ENCODE data around the gene TTLL7.
A peak's percentile ranks its signal among the peaks of the same experiment; 100 is the strongest.

Gene TTLL7

DNA sequence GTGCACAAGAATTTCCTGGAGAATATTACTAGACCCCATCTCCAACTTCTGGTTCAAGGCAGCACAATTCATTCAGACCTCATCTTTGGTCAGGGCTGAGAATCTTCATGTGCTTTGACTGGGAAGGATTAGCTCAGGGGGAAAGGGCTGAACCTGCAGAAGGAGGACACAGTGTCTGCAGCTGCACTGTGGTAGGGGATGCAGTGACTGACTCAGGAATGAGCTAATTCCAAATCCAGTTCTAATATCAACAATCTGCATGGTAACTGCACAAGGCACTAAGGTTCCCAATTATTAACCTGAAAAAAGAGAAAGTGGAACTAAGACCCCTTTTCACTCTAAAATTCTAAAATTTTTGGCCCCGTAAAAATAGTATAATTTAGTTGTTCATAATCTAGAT is 31.6 kb downstream of the TTLL7 start:
- Mint-ChIP-seq H3K4me1 (no peaks in the 10 kb centered on the region), H3K9me3 (no peaks in the 10 kb centered on the region), H3K27me3 (no peaks in the 10 kb centered on the region), H3K27ac (no peak overlapping the region), H3K36me3 (ENCODE audit: low read depth) (no peaks in the 10 kb centered on the region), H3K4me3 (no peak overlapping the region)
- DNase-seq (no peak), ATAC-seq (no peak)

DNA sequence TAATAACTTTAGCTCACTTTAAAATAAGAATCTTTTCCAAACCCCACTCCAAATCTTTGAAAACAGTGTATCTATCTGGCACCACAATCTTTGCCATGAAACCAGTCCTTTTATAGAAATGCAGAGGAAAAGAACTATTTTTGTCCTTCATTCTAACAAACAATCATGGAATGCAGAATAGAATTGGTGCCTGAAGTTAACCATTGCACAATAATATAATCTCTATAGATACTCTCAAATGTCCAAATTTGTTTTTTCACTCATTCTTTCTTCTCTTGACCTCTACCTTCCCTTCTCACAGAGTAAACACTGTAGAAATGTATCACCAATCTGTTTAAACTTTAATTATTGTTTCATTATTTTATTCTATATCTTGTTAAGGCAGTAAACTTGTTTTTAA is 34.8 kb downstream of the TTLL7 start:
- ATAC-seq: no peak
- Mint-ChIP-seq H3K4me1 (no peaks in the 10 kb centered on the region), H3K4me3 (no peak overlapping the region), H3K27me3 (no peaks in the 10 kb centered on the region), H3K36me3 (ENCODE audit: low read depth) (no peaks in the 10 kb centered on the region), H3K27ac (no peak overlapping the region), H3K9me3 (no peaks in the 10 kb centered on the region)
- no peak for DNase-seq

DNA sequence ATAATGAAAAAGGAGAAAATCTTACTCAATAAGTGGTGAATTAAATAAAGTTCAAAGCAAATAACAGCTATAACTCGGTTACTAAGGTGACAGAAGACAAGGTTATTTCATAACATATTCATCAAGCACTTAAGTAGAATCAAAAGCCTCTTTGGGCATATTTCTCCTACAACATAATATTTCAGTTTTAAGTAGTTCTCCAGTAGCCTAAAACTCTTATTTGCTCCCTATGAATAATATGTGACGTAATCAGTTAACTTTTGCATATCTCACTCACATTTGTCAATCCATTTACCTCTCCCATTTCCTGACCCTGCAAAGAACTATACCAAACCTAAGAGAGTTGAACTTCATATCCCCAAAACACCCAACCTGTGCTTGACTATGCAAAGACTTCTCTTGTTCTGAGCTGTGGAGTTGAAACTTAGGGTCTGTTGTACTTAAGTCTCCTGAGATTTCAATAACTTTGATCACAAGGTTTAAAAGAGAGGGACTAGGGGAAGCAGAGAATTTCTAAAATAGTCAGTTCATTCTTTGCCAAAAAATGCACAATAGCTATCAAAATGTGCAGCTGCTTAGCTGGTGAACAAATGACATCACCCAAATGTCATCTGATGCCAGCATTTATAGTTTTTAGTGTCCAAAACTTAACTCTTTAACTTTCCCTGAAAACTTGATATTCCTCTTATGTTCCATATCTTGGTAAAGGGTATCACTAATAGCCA is 37.2 kb downstream of the TTLL7 start:
- Mint-ChIP-seq H3K36me3 (ENCODE audit: low read depth) (no peaks in the 10 kb centered on the region), H3K27me3 (no peaks in the 10 kb centered on the region), H3K27ac (no peak overlapping the region), H3K4me3 (no peak overlapping the region), H3K9me3 (no peaks in the 10 kb centered on the region), H3K4me1 (no peaks in the 10 kb centered on the region)
- DNase-seq (no peak), ATAC-seq (no peak)

DNA sequence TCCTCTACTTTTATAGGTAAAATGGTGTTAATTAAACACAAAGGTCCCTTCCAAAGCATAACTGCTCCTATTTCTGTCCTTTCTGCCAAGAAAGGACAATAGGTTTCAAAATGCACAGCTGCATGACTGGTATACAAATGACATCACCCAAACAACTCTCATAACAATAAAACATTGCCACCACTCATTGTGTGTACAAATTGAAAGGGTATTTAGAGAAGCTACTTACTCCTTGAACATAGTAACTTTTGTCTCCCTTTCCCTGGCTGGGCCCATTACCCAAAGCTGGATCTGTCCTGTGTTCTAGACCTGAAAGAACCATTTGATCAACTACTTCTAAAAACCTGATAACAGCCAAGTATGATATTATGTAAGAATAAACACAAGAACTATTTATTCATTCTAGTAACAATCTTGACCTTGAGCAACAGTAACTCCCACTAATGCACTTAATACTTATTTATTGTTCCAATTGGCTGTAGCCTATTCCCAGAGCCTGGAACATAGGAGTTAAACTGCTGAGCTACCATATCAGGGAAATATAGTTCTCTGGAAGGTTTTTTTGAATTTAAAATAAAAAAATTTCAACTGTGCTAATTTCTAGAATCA is 38.2 kb downstream of the TTLL7 start:
- Mint-ChIP-seq H3K27me3 (no peaks in the 10 kb centered on the region), H3K27ac (no peak overlapping the region), H3K9me3 (no peaks in the 10 kb centered on the region), H3K4me3 (no peak overlapping the region), H3K36me3 (ENCODE audit: low read depth) (no peaks in the 10 kb centered on the region), H3K4me1 (no peaks in the 10 kb centered on the region)
- no peak for ATAC-seq
- DNase-seq: no peak

DNA sequence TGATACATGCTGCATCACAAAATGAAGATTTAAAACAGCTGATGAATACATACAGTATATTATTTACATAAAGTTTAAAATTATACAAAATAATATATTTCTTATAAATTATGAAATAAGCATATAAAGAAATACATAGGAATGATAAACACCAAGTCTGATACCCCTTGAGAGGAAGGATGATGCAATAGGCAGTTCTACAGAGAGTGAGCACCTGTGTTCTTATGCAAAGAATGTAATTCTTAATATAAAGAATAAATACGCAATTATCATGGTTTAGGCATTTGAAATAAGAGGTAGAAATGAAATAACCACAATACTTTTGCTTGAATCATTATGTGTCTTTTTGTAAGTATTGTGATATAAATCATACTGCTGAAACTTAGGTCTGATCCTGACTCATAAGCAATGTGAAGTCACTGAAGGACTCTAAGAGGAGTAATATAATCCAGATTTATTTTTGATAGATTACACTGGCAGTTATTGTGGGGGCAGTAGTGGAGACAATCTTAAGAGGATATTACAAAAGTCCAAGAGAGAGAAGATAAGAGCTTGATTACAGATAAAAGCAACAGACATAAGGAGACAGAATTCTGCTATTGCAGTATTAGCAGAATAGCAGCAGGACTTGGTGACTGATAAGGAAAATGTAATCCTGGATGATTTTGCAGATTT is 39.0 kb downstream of the TTLL7 start:
- no peak for DNase-seq
- no peak for ATAC-seq
- H3K27ac Mint-ChIP-seq: no peak overlapping the region

GRCh38 chr1:83958704-83959103 is 40.2 kb downstream of the TTLL7 start:
- DNase-seq: no peak
- Mint-ChIP-seq H3K27me3 (no peaks in the 10 kb centered on the region), H3K4me1 (no peaks in the 10 kb centered on the region), H3K27ac (no peak overlapping the region), H3K4me3 (no peak overlapping the region), H3K36me3 (ENCODE audit: low read depth) (no peaks in the 10 kb centered on the region), H3K9me3 (no peaks in the 10 kb centered on the region)
- no peak for ATAC-seq

More for the DNA sequence above, 39.0 kb downstream of the TTLL7 start:
- H3K9me3 Mint-ChIP-seq: no peaks in the 10 kb centered on the region
- H3K4me3 Mint-ChIP-seq: no peak overlapping the region
- no peaks in the 10 kb centered on the region for H3K27me3 Mint-ChIP-seq
- no peaks in the 10 kb centered on the region for H3K4me1 Mint-ChIP-seq
- no peaks in the 10 kb centered on the region for H3K36me3 Mint-ChIP-seq (ENCODE audit: low read depth)

- ATAC-seq (no peak), DNase-seq (no peak)
- no peak overlapping the region for H3K27ac Mint-ChIP-seq
- no peak overlapping the region for H3K4me3 Mint-ChIP-seq
- no peaks in the 10 kb centered on the region for H3K36me3 Mint-ChIP-seq (ENCODE audit: low read depth)
- H3K27me3 Mint-ChIP-seq: peaks cover 5% of the 10 kb centered on the region
- H3K4me1 Mint-ChIP-seq: no peaks in the 10 kb centered on the region
- no peaks in the 10 kb centered on the region for H3K9me3 Mint-ChIP-seq
Measured at GRCh38 chr1:83954166-83954823, 44.6 kb downstream of the TTLL7 start.

GRCh38 chr1:83950106-83950661 is 48.7 kb downstream of the TTLL7 start:
- H3K4me3 Mint-ChIP-seq: no peak overlapping the region
- no peaks in the 10 kb centered on the region for H3K9me3 Mint-ChIP-seq
- no peaks in the 10 kb centered on the region for H3K4me1 Mint-ChIP-seq
- H3K36me3 Mint-ChIP-seq (ENCODE audit: low read depth): no peaks in the 10 kb centered on the region
- H3K27me3 Mint-ChIP-seq: peaks cover 5% of the 10 kb centered on the region
- no peak overlapping the region for H3K27ac Mint-ChIP-seq
- DNase-seq (no peak), ATAC-seq (no peak)

DNA sequence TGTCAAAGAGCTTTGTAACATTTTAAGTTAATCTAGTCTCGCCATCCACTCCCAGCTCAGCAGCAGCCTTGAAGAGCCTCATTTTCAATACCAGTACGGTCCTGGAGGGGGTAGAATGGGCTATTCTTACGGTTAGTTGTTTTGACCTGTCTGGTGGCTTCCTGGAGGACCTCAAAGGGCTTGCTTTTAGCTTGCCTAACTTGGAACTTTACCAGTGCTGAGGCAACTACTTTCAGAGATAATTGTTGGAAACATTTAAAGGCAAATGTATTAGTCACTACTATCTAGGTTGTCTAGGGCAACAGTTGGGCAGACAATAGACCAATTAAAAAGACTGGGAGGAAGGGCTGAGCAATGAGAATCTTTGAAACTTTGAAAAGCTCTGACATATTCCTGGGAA is 56.0 kb downstream of the TTLL7 start:
- no peak for DNase-seq
- Mint-ChIP-seq H3K4me1 (no peaks in the 10 kb centered on the region), H3K27ac (no peak overlapping the region), H3K9me3 (peaks cover 9% of the 10 kb centered on the region), H3K27me3 (peaks cover 4% of the 10 kb centered on the region), H3K4me3 (no peak overlapping the region), H3K36me3 (ENCODE audit: low read depth) (peaks cover 1% of the 10 kb centered on the region)
- no peak for ATAC-seq

DNA sequence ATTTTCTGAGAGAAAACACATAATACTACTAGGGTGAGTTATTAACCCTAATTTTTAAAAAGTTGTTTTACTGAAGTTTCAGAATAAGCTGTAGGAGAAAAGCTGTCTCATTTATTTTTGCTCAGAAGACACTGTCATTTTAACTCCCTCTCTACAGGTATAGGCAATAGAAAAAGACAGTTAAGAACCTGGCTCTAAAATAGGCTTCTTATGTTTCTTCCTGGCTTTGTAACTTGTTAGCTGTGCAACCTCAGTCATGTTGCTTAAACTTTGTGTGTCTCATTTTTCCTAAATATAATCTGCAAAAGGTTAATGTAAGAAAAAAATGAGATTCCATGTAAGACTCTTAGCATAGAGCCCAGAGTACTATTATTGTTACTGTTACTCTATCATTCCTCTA is 64.4 kb downstream of the TTLL7 start:
- peaks cover 7% of the 10 kb centered on the region for H3K27me3 Mint-ChIP-seq
- H3K9me3 Mint-ChIP-seq: no peaks in the 10 kb centered on the region

GRCh38 chr1:83932693-83933092 is 66.2 kb downstream of the TTLL7 start:
- Mint-ChIP-seq H3K4me1 (no peaks in the 10 kb centered on the region), H3K27ac (no peak overlapping the region), H3K27me3 (peaks cover 7% of the 10 kb centered on the region), H3K36me3 (ENCODE audit: low read depth) (no peaks in the 10 kb centered on the region), H3K9me3 (no peaks in the 10 kb centered on the region), H3K4me3 (no peak overlapping the region)
- ATAC-seq (no peak), DNase-seq (no peak)

More for the DNA sequence above, 64.4 kb downstream of the TTLL7 start:
- Mint-ChIP-seq H3K4me3 (no peak overlapping the region), H3K27ac (no peak overlapping the region), H3K4me1 (no peaks in the 10 kb centered on the region), H3K36me3 (ENCODE audit: low read depth) (no peaks in the 10 kb centered on the region)
- no peak for ATAC-seq
- DNase-seq: no peak

GRCh38 chr1:83932281-83932680 is 66.7 kb downstream of the TTLL7 start:
- Mint-ChIP-seq H3K36me3 (ENCODE audit: low read depth) (no peaks in the 10 kb centered on the region), H3K9me3 (no peaks in the 10 kb centered on the region), H3K27me3 (peaks cover 7% of the 10 kb centered on the region), H3K4me3 (no peak overlapping the region), H3K27ac (no peak overlapping the region), H3K4me1 (no peaks in the 10 kb centered on the region)
- DNase-seq: no peak
- ATAC-seq: no peak

GRCh38 chr1:83931658-83932253 is 67.2 kb downstream of the TTLL7 start:
- ATAC-seq: peak; percentile 54

GRCh38 chr1:83929184-83929583 is 69.7 kb downstream of the TTLL7 start:
- ATAC-seq (no peak), DNase-seq (no peak)
- no peaks in the 10 kb centered on the region for H3K36me3 Mint-ChIP-seq (ENCODE audit: low read depth)
- H3K4me1 Mint-ChIP-seq: no peaks in the 10 kb centered on the region
- H3K27me3 Mint-ChIP-seq: peaks cover 7% of the 10 kb centered on the region
- H3K27ac Mint-ChIP-seq: no peak overlapping the region
- H3K9me3 Mint-ChIP-seq: no peaks in the 10 kb centered on the region
- H3K4me3 Mint-ChIP-seq: no peak overlapping the region

More at GRCh38 chr1:83931658-83932253, 67.2 kb downstream of the TTLL7 start:
- Mint-ChIP-seq H3K4me3 (no peak overlapping the region), H3K27ac (no peak overlapping the region), H3K4me1 (no peaks in the 10 kb centered on the region), H3K36me3 (ENCODE audit: low read depth) (no peaks in the 10 kb centered on the region), H3K27me3 (peaks cover 7% of the 10 kb centered on the region), H3K9me3 (no peaks in the 10 kb centered on the region)
- DNase-seq: peak; percentile 2
